DND-41 (cell line): ENCODE data around the gene HNF1A.

Experiments used
- CTCF ChIP-seq: IDR thresholded peaks from 2 replicates; pipeline ENCODE4 v1.5.1; 2012; ENCODE audit warnings: borderline replicate concordance, low read length, moderate library complexity, mild to moderate bottlenecking; ENCODE audit not compliant: poor library complexity, severe bottlenecking; ENCODE audit errors: extremely low read depth
- EZH2 ChIP-seq: IDR thresholded peaks from 3 replicates; pipeline ENCODE4 v1.6.1; 2012; ENCODE audit warnings: borderline replicate concordance, low read depth, mild to moderate bottlenecking, moderate library complexity, low read length, inconsistent platforms; ENCODE audit not compliant: severe bottlenecking

- TF ChIP-seq CTCF, result no peak
- no peak for TF ChIP-seq EZH2
Measured at GRCh38 chr12:120938496-120938895, 39.8 kb upstream of the HNF1A start.
